ENCODE data around the gene PCDHGA5. TPM values are rescaled to one million over a fixed set of nuclear protein-coding genes. Genes with fewer than 3 reads are reported as not detected.
"Not testable (repeated sequence)": the region's sequence is repeated elsewhere in the genome, so short reads cannot be mapped to it uniquely, and the experiment has no call there.

Gene PCDHGA5
- polyA plus RNA-seq, 3 donors from 2014 or later: not detected

GRCh38 chr5:141359790-141360426 lies 4.1 kb upstream of the PCDHGA5 start, which contains the start of gene PCDHGB2:
Gene PCDHGB2, plus strand, starts transcription at chr5:141359994. Its CDS starts 142 bp downstream, at chr5:141360136.
- H3K27me3 Mint-ChIP-seq (ENCODE audit: low read depth in 3 of 3): peaks cover 27 to 63% (median 54%) of the 10 kb centered on the region in 3 donors
- H3K4me3 Mint-ChIP-seq: peak within 1 kb of the TSS; percentile 78 to 89 (median 85)
- peak within 1 kb of the TSS in 2 of 6 donors; percentile 36 to 68 for H3K27ac Mint-ChIP-seq
- peaks cover 5 to 6% of the 10 kb centered on the region in 2 donors for H3K4me1 Mint-ChIP-seq
- H3K9me3 Mint-ChIP-seq: peaks cover 17 to 57% (median 40%) of the 10 kb centered on the region in 6 donors
- H3K36me3 Mint-ChIP-seq: peaks cover 4 to 16% (median 8%) of the 10 kb centered on the region in 3 donors
- DNase-seq: peak; percentile 9 to 29 (median 13)

- Mint-ChIP-seq H3K27ac (no peak overlapping the region), H3K9me3 (peaks cover 24 to 65% (median 47%) of the 10 kb centered on the region in 6 donors), H3K4me3 (peak overlapping the region in 1 of 5 donors; percentile 89), H3K36me3 (peaks cover 4 to 16% (median 14%) of the 10 kb centered on the region in 3 donors), H3K27me3 (ENCODE audit: low read depth in 3 of 3) (peaks cover 30 to 67% (median 57%) of the 10 kb centered on the region in 3 donors), H3K4me1 (peaks cover 3 to 6% of the 10 kb centered on the region in 2 donors)
- no peak for DNase-seq
Measured at GRCh38 chr5:141360685-141361084, 3.3 kb upstream of the PCDHGA5 start.

- peak overlapping the region in 1 of 5 donors; percentile 55 for H3K4me3 Mint-ChIP-seq
Measured at GRCh38 chr5:141362719-141363118, 1.2 kb upstream of the PCDHGA5 start.

GRCh38 chr5:141366016-141366896 lies 2.3 kb downstream of the PCDHGA5 start:
- peaks cover 6 to 10% of the 10 kb centered on the region in 2 donors for H3K4me1 Mint-ChIP-seq
- DNase-seq: no peak
- H3K27me3 Mint-ChIP-seq (ENCODE audit: low read depth in 3 of 3): peaks cover 35 to 74% (median 70%) of the 10 kb centered on the region in 3 donors
- H3K27ac Mint-ChIP-seq: no peak overlapping the region
- no peak overlapping the region for H3K4me3 Mint-ChIP-seq
- H3K9me3 Mint-ChIP-seq: peaks cover 15 to 58% (median 38%) of the 10 kb centered on the region in 6 donors
- peaks cover 0 to 8% (median 8%) of the 10 kb centered on the region in 3 donors for H3K36me3 Mint-ChIP-seq

More at GRCh38 chr5:141362719-141363118, 1.2 kb upstream of the PCDHGA5 start:
- peaks cover 2 to 6% of the 10 kb centered on the region in 2 donors for H3K4me1 Mint-ChIP-seq
- peaks cover 23 to 68% (median 49%) of the 10 kb centered on the region in 6 donors for H3K9me3 Mint-ChIP-seq
- H3K27me3 Mint-ChIP-seq (ENCODE audit: low read depth in 3 of 3): peaks cover 32 to 67% (median 64%) of the 10 kb centered on the region in 3 donors
- peaks cover 4 to 15% (median 12%) of the 10 kb centered on the region in 3 donors for H3K36me3 Mint-ChIP-seq
- H3K27ac Mint-ChIP-seq: no peak overlapping the region
- DNase-seq: no peak

- H3K27me3 Mint-ChIP-seq (ENCODE audit: low read depth in 3 of 3): peaks cover 40 to 51% (median 49%) of the 10 kb centered on the region in 3 donors
- H3K27ac Mint-ChIP-seq: no peak within 1 kb of the TSS
- H3K36me3 Mint-ChIP-seq: peaks cover 0 to 9% (median 3%) of the 10 kb centered on the region in 3 donors
- H3K4me1 Mint-ChIP-seq: peaks cover 8 to 16% of the 10 kb centered on the region in 2 donors
- peak in 1 of 3 donors; percentile 19 for DNase-seq
- peaks cover 7 to 43% (median 27%) of the 10 kb centered on the region in 6 donors for H3K9me3 Mint-ChIP-seq
- H3K4me3 Mint-ChIP-seq: peak within 1 kb of the TSS; percentile 75 to 90 (median 77)
Measured at GRCh38 chr5:141369994-141370848, 6.3 kb downstream of the PCDHGA5 start, which contains the start of gene PCDHGB3. Gene PCDHGB3, plus strand, starts transcription at chr5:141370242. Its CDS starts 153 bp downstream, at chr5:141370395.

GRCh38 chr5:141371572-141372475 lies 7.9 kb downstream of the PCDHGA5 start:
- peaks cover 8 to 16% of the 10 kb centered on the region in 2 donors for H3K4me1 Mint-ChIP-seq
- peaks cover 33 to 48% (median 46%) of the 10 kb centered on the region in 3 donors for H3K27me3 Mint-ChIP-seq (ENCODE audit: low read depth in 3 of 3)
- no peak overlapping the region for H3K27ac Mint-ChIP-seq
- no peak for DNase-seq
- no peak overlapping the region for H3K4me3 Mint-ChIP-seq
- H3K9me3 Mint-ChIP-seq: peaks cover 8 to 39% (median 23%) of the 10 kb centered on the region in 6 donors
- peaks cover 0 to 7% (median 3%) of the 10 kb centered on the region in 3 donors for H3K36me3 Mint-ChIP-seq

GRCh38 chr5:141373673-141374317 lies 9.8 kb downstream of the PCDHGA5 start, which contains the start of gene PCDHGA6:
Gene PCDHGA6, plus strand, starts transcription at chr5:141373891. Its CDS starts 193 bp downstream, at chr5:141374084.
- peak in 1 of 3 donors; percentile 11 for DNase-seq
- Mint-ChIP-seq H3K36me3 (peaks cover 0 to 7% (median 3%) of the 10 kb centered on the region in 3 donors), H3K27ac (no peak within 1 kb of the TSS), H3K9me3 (peaks cover 8 to 37% (median 28%) of the 10 kb centered on the region in 6 donors), H3K27me3 (ENCODE audit: low read depth in 3 of 3) (peaks cover 32 to 45% (median 44%) of the 10 kb centered on the region in 3 donors), H3K4me3 (peak within 1 kb of the TSS in 3 of 5 donors; percentile 16 to 71 (median 41)), H3K4me1 (peaks cover 8 to 16% of the 10 kb centered on the region in 2 donors)

GRCh38 chr5:141374627-141375026 lies 10.7 kb downstream of the PCDHGA5 start:
- Mint-ChIP-seq H3K4me3 (no peak overlapping the region), H3K9me3 (peaks cover 8 to 41% (median 27%) of the 10 kb centered on the region in 6 donors), H3K27ac (no peak overlapping the region), H3K27me3 (ENCODE audit: low read depth in 3 of 3) (peaks cover 28 to 42% (median 39%) of the 10 kb centered on the region in 3 donors), H3K4me1 (peaks cover 8 to 16% of the 10 kb centered on the region in 2 donors), H3K36me3 (peaks cover 0 to 7% (median 3%) of the 10 kb centered on the region in 3 donors)
- DNase-seq: no peak

- not testable (repeated sequence) for H3K4me1 Mint-ChIP-seq, H3K4me3 Mint-ChIP-seq, DNase-seq, H3K36me3 Mint-ChIP-seq, H3K27ac Mint-ChIP-seq
- Mint-ChIP-seq H3K9me3 (peaks cover 8 to 38% (median 26%) of the 10 kb centered on the region in 6 donors), H3K27me3 (ENCODE audit: low read depth in 3 of 3) (peaks cover 27 to 35% (median 33%) of the 10 kb centered on the region in 3 donors)
Measured at GRCh38 chr5:141375444-141376155, 11.6 kb downstream of the PCDHGA5 start.

GRCh38 chr5:141382469-141383294 lies 18.7 kb downstream of the PCDHGA5 start, which contains the start of gene PCDHGA7:
Gene PCDHGA7, plus strand, starts transcription at chr5:141382742. Its CDS starts 158 bp downstream, at chr5:141382900.
- Mint-ChIP-seq H3K27ac (no peak within 1 kb of the TSS), H3K9me3 (peaks cover 6 to 54% (median 19%) of the 10 kb centered on the region in 6 donors), H3K4me1 (peaks cover 0 to 5% of the 10 kb centered on the region in 2 donors), H3K27me3 (ENCODE audit: low read depth in 3 of 3) (peaks cover 20 to 34% (median 30%) of the 10 kb centered on the region in 3 donors), H3K4me3 (peak within 1 kb of the TSS; percentile 65 to 88 (median 77)), H3K36me3 (peaks cover 0 to 5% (median 0%) of the 10 kb centered on the region in 3 donors)
- DNase-seq: peak in 1 of 3 donors; percentile 32
